LNCAP (cell line): ENCODE measurements around the gene RRP9.
A peak's percentile ranks its signal among the peaks of the same experiment; 100 is the strongest.

ENCODE experiments used
- CTCF ChIP-seq: fragments of 450-650 bp; IDR thresholded peaks from 2 replicates; pipeline ENCODE4 v1.5.1; 2017; ENCODE audit warnings: mild to moderate bottlenecking

Gene RRP9

DNA sequence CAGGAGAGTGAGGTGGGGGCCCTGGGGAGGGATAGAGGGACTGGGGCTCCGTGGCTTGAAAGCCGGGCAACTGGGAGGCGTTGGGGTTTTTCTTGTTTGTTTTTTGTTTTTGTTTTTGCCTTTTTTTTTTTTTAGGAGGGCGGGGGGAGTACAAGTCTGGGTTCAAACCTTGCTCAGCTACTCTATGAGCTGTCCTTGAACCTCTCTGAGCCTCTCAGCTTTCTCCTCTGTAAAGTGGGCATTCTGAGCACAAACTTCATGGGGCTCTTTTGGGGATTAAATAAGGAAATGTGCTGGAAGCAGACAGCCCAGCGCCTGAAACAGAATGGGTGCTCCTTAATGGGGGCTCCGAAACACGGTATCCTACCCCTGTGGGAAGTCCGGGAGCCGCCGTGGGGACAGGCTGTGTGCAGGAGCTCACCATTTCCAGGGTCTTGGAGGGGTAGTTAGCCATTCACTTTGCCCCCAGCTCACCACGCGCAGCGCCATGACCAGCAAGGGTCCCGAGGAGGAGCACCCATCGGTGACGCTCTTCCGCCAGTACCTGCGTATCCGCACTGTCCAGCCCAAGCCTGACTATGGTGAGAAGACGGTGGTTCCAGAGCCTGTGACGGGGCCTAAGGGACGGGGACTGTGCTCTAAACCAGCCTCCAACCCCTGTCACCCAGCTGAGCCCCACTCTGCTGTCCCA is 42.0 kb upstream of the RRP9 start:
- TF ChIP-seq CTCF: no peak

- no peak; the same call in 1 of the 2 replicates for TF ChIP-seq CTCF
Observed at GRCh38 chr3:51982838-51983577, 41.3 kb upstream of the RRP9 start, which contains the start of gene ACY1. Gene ACY1, plus strand, starts transcription at chr3:51983535. Its CDS starts 530 bp downstream, at chr3:51984065.

DNA sequence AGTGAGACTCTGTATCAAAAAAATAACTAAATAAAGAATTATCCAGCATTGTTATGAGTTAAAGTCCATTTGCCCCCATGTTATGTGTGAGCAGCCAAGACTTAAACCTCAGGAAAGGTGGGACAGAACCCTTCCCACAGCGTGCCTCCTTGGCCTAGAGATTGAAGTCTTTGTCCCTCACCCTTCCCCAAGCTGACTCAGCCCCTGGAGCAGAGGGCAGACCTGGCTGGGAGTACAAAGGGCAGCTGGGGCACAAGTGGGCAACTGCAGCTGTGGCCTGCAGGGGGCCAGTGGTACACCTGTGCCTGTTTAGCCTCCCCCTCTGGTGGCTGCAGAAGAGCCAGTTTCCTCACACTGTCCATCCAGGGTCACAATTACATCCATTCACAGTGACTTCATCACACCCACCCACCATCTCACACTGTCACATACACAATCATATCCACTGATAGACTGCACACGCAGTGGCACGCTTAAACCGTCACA is 40.7 kb upstream of the RRP9 start:
- peak; percentile 67 for TF ChIP-seq CTCF

DNA sequence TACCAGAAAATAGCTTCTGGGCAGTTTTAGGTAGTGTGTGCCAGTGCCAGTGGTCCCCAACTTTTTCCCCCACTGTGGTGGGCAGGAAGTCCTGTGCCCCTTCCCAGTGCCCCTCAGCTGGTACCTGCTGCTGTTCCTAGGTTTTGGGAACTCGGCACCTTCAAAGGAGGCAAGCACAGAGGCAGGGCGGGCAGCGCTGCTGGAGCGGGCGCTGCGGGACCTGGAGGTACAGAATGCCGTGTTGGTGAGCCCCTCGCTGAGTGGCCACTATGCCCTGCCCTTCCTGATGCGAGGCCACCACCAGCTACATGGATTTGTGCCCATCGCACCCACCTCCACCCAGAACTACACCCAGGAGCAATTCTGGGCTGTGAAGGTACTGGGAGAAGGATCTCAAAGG is 38.5 kb upstream of the RRP9 start:
- no peak for TF ChIP-seq CTCF

DNA sequence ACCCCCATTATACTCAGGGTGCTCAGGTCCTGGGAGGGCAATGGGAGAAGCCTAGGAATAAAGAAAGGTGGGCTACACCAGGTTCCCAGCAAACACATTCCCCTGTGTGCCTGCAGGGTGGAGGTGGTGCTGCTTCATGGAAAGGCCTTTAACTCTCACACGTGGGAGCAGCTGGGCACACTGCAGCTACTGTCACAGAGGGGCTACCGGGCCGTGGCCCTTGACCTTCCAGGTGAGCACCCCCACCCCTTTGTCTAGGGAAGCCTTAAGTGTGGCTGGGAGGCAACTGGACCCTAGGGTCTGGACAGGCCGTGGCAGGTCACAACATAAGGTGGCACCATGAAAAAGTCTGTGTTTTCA is 36.4 kb upstream of the RRP9 start:
- TF ChIP-seq CTCF: no peak

DNA sequence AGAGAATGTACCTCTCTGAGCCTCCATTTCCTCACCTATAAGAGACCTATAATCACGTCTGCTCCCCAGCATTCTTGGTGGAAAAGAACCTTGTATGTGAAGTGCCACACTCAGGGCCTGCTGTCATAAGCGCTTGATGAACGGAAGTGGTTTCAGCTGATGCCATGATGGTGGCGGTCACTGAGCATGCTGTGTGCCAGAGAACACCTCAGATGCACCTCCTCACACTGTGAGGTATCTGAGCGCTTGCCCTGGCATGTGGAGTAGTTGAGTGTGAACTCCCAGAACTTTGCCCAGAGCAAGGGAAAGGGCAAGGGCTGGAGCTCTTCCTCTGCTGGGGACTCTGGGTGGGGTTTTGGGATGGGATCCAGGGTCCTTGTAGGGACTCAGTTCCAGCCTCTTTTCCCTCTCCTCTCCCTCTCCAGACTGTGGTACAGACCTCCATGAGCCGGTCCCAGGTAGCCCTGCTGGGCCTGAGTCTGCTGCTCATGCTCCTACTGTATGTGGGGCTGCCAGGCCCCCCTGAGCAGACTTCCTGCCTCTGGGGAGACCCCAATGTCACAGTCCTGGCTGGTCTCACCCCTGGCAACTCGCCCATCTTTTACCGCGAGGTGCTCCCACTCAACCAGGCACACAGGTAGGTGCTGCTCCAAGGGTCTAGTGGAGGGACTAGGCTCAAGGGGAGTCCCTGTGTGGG is 35.9 kb upstream of the RRP9 start:
- no peak for TF ChIP-seq CTCF

DNA sequence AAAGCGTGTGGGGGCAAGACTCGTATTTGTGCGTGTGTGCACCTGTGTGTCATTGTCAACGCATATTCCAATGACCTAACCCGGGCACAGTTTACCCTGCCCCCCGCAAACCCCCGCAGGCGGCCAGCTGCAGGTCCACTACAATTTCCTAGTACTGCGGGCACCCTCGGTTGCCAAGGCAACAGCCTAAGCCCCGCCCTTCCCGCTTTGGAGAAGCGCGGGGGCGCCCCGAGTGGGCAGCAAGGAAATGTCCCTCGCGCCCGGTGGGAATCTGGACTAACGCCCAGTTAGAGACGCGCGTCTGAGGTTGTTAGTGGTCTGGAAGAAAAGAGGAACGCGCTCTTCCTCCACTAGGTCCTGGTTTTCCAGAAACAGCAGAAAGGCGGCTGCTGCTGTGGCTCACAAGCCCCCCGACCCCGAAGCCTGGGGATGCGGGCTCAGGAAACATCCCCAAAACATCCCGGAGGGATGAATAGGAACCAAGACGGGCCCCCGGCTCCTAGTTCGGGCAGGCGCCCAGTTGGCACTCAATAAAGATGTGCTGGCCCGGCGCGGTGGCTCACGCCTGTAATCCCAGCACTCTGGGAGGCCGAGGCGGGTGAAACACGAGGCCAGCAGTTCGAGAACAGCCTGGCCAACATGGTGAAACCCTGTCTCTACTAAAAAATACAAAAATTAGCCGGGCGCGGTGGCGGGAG is 34.3 kb upstream of the RRP9 start:
- no peak for TF ChIP-seq CTCF
